ENCODE measurements around the gene AK1. TPM values are rescaled to one million over a fixed set of nuclear protein-coding genes. Genes with fewer than 3 reads are reported as not detected.
"Not testable (repeated sequence)": the region's sequence is repeated elsewhere in the genome, so short reads cannot be mapped to it uniquely, and the experiment has no call there.

The AK1 gene
- total RNA-seq, 1 experiment from 2014 or later: 75.9 TPM

DNA sequence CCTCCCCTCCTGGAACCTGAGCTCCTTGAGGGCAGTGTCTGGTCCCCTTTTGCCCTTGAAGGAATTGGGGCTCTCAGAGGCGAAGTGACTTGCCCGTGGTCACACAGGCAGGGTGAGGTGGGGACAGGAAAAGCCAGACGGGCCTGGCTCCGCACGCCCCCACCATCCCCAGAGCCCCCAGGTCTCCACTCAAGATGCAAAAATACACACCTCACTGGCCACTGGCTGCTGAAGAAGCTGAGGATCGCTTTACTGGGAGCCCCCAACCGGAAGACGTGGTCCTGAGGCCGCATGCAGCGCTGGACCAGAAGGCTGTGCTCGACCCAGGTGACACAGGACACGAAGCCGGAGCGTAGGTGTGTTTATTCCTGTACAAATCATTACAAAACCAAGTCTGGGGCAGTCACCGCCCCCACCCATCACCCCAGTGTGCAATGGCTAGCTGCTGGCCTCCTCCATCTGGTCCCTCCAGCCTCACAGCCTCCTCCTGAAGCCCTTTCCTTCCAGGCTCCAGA is 7.6 kb upstream of the AK1 start:
- ChIA-PET CTCF (interaction anchor here (0.7 to 1.6 kb wide), 3 partner anchors 21 to 156 kb away, joined by 3 read pairs; no protein-coding TSS in a partner anchor), POLR2A (interaction anchor here (1.3 kb wide), 1 partner anchor 31 kb away, joined by 3 read pairs; no protein-coding TSS in a partner anchor)
- Mint-ChIP-seq H3K27ac (ENCODE audit: low read depth, unreplicated experiment) (no peak overlapping the region), H3K4me1 (ENCODE audit: insufficient read depth, unreplicated experiment) (no peaks in the 10 kb centered on the region), H3K27me3 (ENCODE audit: insufficient read depth, unreplicated experiment) (no peaks in the 10 kb centered on the region), H3K4me3 (ENCODE audit: unreplicated experiment) (no peak overlapping the region), H3K9me3 (ENCODE audit: unreplicated experiment) (no peaks in the 10 kb centered on the region), H3K36me3 (ENCODE audit: insufficient read depth, unreplicated experiment) (peaks cover 15% of the 10 kb centered on the region)
- BruUV-seq (replicated peaks): no TSS peak
- DNase-seq (ENCODE audit: unreplicated experiment): no peak
- TF ChIP-seq, protein P1, sequence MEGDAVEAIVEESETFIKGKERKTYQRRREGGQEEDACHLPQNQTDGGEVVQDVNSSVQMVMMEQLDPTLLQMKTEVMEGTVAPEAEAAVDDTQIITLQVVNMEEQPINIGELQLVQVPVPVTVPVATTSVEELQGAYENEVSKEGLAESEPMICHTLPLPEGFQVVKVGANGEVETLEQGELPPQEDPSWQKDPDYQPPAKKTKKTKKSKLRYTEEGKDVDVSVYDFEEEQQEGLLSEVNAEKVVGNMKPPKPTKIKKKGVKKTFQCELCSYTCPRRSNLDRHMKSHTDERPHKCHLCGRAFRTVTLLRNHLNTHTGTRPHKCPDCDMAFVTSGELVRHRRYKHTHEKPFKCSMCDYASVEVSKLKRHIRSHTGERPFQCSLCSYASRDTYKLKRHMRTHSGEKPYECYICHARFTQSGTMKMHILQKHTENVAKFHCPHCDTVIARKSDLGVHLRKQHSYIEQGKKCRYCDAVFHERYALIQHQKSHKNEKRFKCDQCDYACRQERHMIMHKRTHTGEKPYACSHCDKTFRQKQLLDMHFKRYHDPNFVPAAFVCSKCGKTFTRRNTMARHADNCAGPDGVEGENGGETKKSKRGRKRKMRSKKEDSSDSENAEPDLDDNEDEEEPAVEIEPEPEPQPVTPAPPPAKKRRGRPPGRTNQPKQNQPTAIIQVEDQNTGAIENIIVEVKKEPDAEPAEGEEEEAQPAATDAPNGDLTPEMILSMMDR (IDR thresholded peaks at IDR 0.05; ENCODE audit: unreplicated experiment): no peak
- intact Hi-C loops (cut with micrococcal nuclease): no loop called here

- TF ChIP-seq, protein P1 (IDR thresholded peaks at IDR 0.05; ENCODE audit: unreplicated experiment): no peak
- H3K4me3 Mint-ChIP-seq (ENCODE audit: unreplicated experiment): no peak overlapping the region
- DNase-seq (ENCODE audit: unreplicated experiment): no peak
- no peaks in the 10 kb centered on the region for H3K27me3 Mint-ChIP-seq (ENCODE audit: insufficient read depth, unreplicated experiment)
- intact Hi-C loops (cut with micrococcal nuclease): no loop called here
- no peaks in the 10 kb centered on the region for H3K4me1 Mint-ChIP-seq (ENCODE audit: insufficient read depth, unreplicated experiment)
- H3K36me3 Mint-ChIP-seq (ENCODE audit: insufficient read depth, unreplicated experiment): peaks cover 15% of the 10 kb centered on the region
- ChIA-PET POLR2A (interaction anchor here (1.3 kb wide), 1 partner anchor 31 kb away, joined by 3 read pairs; no protein-coding TSS in a partner anchor), CTCF (interaction anchor here (0.5 to 1.6 kb wide), 3 partner anchors 14 to 92 kb away, joined by 3 to 5 read pairs (median 3); no protein-coding TSS in a partner anchor)
- no peaks in the 10 kb centered on the region for H3K9me3 Mint-ChIP-seq (ENCODE audit: unreplicated experiment)
- no peak overlapping the region for H3K27ac Mint-ChIP-seq (ENCODE audit: low read depth, unreplicated experiment)
- no TSS peak for BruUV-seq (replicated peaks)
These were observed 7.0 kb upstream of the AK1 start for GRCh38 chr9:127884427-127884911.

DNA sequence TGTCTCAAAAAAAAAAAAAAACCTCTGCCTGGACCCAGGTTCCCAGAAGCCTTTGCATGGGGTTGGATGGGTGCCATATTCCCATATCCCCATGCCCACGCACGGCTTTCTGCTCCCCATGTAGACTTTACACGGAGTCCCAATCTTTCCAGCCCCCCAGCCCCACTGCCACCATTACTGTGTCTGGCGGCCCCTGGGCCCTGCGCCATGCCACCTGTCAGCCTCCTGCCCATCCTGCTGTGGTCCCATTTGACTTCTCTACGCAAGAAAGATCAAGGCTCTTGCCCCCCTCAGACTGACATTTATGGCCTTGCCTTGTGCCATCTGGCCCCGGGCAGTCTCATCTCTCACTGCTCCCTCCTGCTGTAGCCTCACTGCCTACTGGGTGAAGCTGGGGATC is 6.5 kb upstream of the AK1 start:
- Mint-ChIP-seq H3K27ac (ENCODE audit: low read depth, unreplicated experiment) (no peak overlapping the region), H3K4me1 (ENCODE audit: insufficient read depth, unreplicated experiment) (no peaks in the 10 kb centered on the region), H3K36me3 (ENCODE audit: insufficient read depth, unreplicated experiment) (peaks cover 15% of the 10 kb centered on the region), H3K4me3 (ENCODE audit: unreplicated experiment) (no peak overlapping the region), H3K9me3 (ENCODE audit: unreplicated experiment) (no peaks in the 10 kb centered on the region), H3K27me3 (ENCODE audit: insufficient read depth, unreplicated experiment) (no peaks in the 10 kb centered on the region)
- DNase-seq (ENCODE audit: unreplicated experiment): no peak
- TF ChIP-seq, protein P1 (IDR thresholded peaks at IDR 0.05; ENCODE audit: unreplicated experiment): no peak
- BruUV-seq (replicated peaks): no TSS peak
- ChIA-PET POLR2A (no interaction called here), CTCF (interaction anchor here (0.5 to 0.7 kb wide), 3 partner anchors 14 to 99 kb away, joined by 3 to 5 read pairs (median 3); no protein-coding TSS in a partner anchor)
- intact Hi-C loops (cut with micrococcal nuclease): no loop called here

DNA sequence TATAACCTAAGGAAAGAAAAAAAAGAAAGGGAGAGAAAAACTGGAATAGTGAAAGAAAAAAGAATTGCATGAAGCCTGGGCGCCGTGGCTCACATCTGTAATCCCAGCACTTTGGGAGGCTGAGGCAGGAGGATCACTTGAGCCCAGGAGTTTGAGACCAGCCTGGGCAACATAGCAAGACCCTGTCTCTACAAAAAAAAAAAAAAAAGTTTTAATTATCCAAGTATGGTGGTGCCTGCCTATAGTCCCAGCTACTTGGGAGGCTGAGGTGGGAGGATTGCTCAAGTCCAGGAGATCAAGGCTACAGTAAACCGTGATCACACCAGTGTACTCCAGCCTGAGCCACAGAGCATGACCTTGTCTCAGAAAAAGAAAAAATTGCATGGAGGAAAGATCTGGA is 4.2 kb upstream of the AK1 start:
- H3K4me1 Mint-ChIP-seq (ENCODE audit: insufficient read depth, unreplicated experiment); H3K4me3 Mint-ChIP-seq (ENCODE audit: unreplicated experiment); H3K9me3 Mint-ChIP-seq (ENCODE audit: unreplicated experiment); BruUV-seq (replicated peaks); intact Hi-C loops (cut with micrococcal nuclease); H3K27ac Mint-ChIP-seq (ENCODE audit: low read depth, unreplicated experiment); DNase-seq (ENCODE audit: unreplicated experiment); H3K27me3 Mint-ChIP-seq (ENCODE audit: insufficient read depth, unreplicated experiment): not testable (repeated sequence)
- H3K36me3 Mint-ChIP-seq (ENCODE audit: insufficient read depth, unreplicated experiment): peaks cover 11% of the 10 kb centered on the region
- ChIA-PET POLR2A (interaction anchor here (0.7 to 1.2 kb wide), 4 partner anchors 8 to 64 kb away, joined by 3 to 5 read pairs (median 4); no protein-coding TSS in a partner anchor), CTCF (interaction anchor here (0.7 to 2.0 kb wide), 3 partner anchors 12 to 40 kb away, joined by 3 to 8 read pairs (median 4); no protein-coding TSS in a partner anchor)
